Breast epithelium (tissue), 3 donors: ENCODE results near the gene TANGO6.

ENCODE experiments used
- CTCF ChIP-seq, 3 donors: fragments of 450-650 bp; IDR thresholded peaks; one replicate each; pipeline ENCODE4 v1.5.1; 2016 to 2017; ENCODE audit warnings: antibody characterized with exemption in 3 of 3, mild to moderate bottlenecking in 3 of 3, moderate library complexity in 3 of 3
- POLR2A ChIP-seq: fragments of 450-650 bp; IDR thresholded peaks from one replicate; pipeline ENCODE4 v1.6.1; 2016; ENCODE audit warnings: antibody characterized with exemption, mild to moderate bottlenecking, moderate library complexity
- POLR2AphosphoS5 ChIP-seq, 3 donors: sonication (generic); formaldehyde crosslinking; IDR thresholded peaks; one replicate each; pipeline ENCODE4 v1.6.1; 2017; ENCODE audit warnings: antibody characterized with exemption in 3 of 3

GRCh38 chr16:68910051-68910450, 66.7 kb downstream of the TANGO6 start:
- no peak for TF ChIP-seq POLR2A
- TF ChIP-seq CTCF (IDR thresholded peaks at IDR 0.05) = no peak
- no peak for TF ChIP-seq POLR2AphosphoS5 (IDR thresholded peaks at IDR 0.05)
